ENCODE results near the gene UQCRHL.

UQCRHL gene

GRCh38 chr1:15796086-15796462 is 11.4 kb downstream of the UQCRHL start:
- DNase-seq, result no peak

GRCh38 chr1:15788624-15789301 is 18.7 kb downstream of the UQCRHL start:
- DNase-seq, result no peak

GRCh38 chr1:15786581-15786980 is 20.9 kb downstream of the UQCRHL start:
- DNase-seq, result no peak

GRCh38 chr1:15785683-15786082 is 21.8 kb downstream of the UQCRHL start:
- no peak for DNase-seq

GRCh38 chr1:15777909-15778707 is 29.3 kb downstream of the UQCRHL start:
- no peak for DNase-seq

- DNase-seq, result no peak
These were observed 31.7 kb downstream of the UQCRHL start for GRCh38 chr1:15775706-15776105.

- no peak for DNase-seq
These were observed 35.5 kb downstream of the UQCRHL start for GRCh38 chr1:15771836-15772515.

- DNase-seq, result no peak
These were observed 37.0 kb downstream of the UQCRHL start for GRCh38 chr1:15770313-15770962.

GRCh38 chr1:15768388-15768787 is 39.1 kb downstream of the UQCRHL start:
- DNase-seq, result no peak

GRCh38 chr1:15767941-15768340 is 39.5 kb downstream of the UQCRHL start:
- DNase-seq, result no peak

- no peak for DNase-seq
These were observed 41.8 kb downstream of the UQCRHL start for GRCh38 chr1:15765495-15766194.

GRCh38 chr1:15764890-15765289 is 42.6 kb downstream of the UQCRHL start:
- no peak for DNase-seq

- no peak for DNase-seq
These were observed 43.1 kb downstream of the UQCRHL start for GRCh38 chr1:15764269-15764764.

GRCh38 chr1:15762546-15762945 is 44.9 kb downstream of the UQCRHL start:
- no peak for DNase-seq

- DNase-seq, result no peak
These were observed 45.9 kb downstream of the UQCRHL start for GRCh38 chr1:15761366-15762128.

- no peak for DNase-seq
These were observed 46.8 kb downstream of the UQCRHL start for GRCh38 chr1:15760520-15761211.

GRCh38 chr1:15758953-15759661 is 48.3 kb downstream of the UQCRHL start:
- DNase-seq, result no peak

GRCh38 chr1:15758343-15758931 is 49.0 kb downstream of the UQCRHL start, which contains the start of gene FBLIM1:
FBLIM1 (plus strand) TSS chr1:15758795; CDS start chr1:15764984, 6,189 bp downstream.
- peak in 1 of 4 experiments; percentile 17 for DNase-seq

- DNase-seq, result no peak
These were observed 49.7 kb downstream of the UQCRHL start for GRCh38 chr1:15757575-15758342.
